DOHH2 (cell line): ENCODE data around the gene ALK.

Experiments used
- H3F3A ChIP-seq: fragments of 200-600 bp; sonication (generic), shearing (Covaris generic); 2 replicates; pipeline ENCODE4 v1.6.0; 2016; ENCODE audit warnings: antibody characterized with exemption, mild to moderate bottlenecking; ENCODE audit not compliant: control insufficient read depth, insufficient read depth
- H3K27ac ChIP-seq: fragments of 200-600 bp; sonication (generic); 2 replicates; pipeline ENCODE4 v1.5.1; 2014; ENCODE audit warnings: low read depth, mild to moderate bottlenecking, low read length, moderate library complexity
- H3K27me3 ChIP-seq: fragments of 200-600 bp; sonication (generic); 2 replicates; pipeline ENCODE4 v1.6.1; 2014; ENCODE audit warnings: mild to moderate bottlenecking, low read length, mixed read lengths; ENCODE audit not compliant: control insufficient read depth
- H3K36me3 ChIP-seq: fragments of 200-600 bp; sonication (generic); 2 replicates; pipeline ENCODE4 v1.6.1; 2014; ENCODE audit warnings: mild to moderate bottlenecking, low read length, moderate library complexity, mixed read lengths; ENCODE audit not compliant: control insufficient read depth
- H3K4me1 ChIP-seq: fragments of 200-600 bp; sonication (generic); 2 replicates; pipeline ENCODE4 v1.6.1; 2014; ENCODE audit warnings: mild to moderate bottlenecking, low read length, mixed read lengths; ENCODE audit not compliant: control insufficient read depth
- H3K4me2 ChIP-seq: fragments of 200-600 bp; sonication (generic); 2 replicates; pipeline ENCODE4 v1.6.0; 2014; ENCODE audit warnings: mild to moderate bottlenecking, low read length, moderate library complexity
- H3K4me3 ChIP-seq: fragments of 200-600 bp; sonication (generic); 2 replicates; pipeline ENCODE4 v1.5.1; 2014; ENCODE audit warnings: mild to moderate bottlenecking, low read length, mixed read lengths
- H3K79me2 ChIP-seq: fragments of 200-600 bp; sonication (generic); 2 replicates; pipeline ENCODE4 v1.6.1; 2014; ENCODE audit warnings: mild to moderate bottlenecking, low read length, mixed read lengths; ENCODE audit not compliant: control insufficient read depth
- H3K9me2 ChIP-seq: fragments of 200-600 bp; sonication (generic); replicated peaks from 2 replicates; pipeline ENCODE4 v1.6.1; 2014; ENCODE audit warnings: mild to moderate bottlenecking, low read length, mixed read lengths; ENCODE audit not compliant: control insufficient read depth
- H3K9me3 ChIP-seq: fragments of 200-600 bp; sonication (generic); 2 replicates; pipeline ENCODE4 v1.6.1; 2014; ENCODE audit warnings: antibody characterized with exemption, low read length, mixed read lengths; ENCODE audit not compliant: control insufficient read depth, insufficient read depth
- H4K20me1 ChIP-seq: fragments of 200-600 bp; sonication (generic); 2 replicates; pipeline ENCODE4 v1.6.0; 2014; ENCODE audit warnings: low read depth, mild to moderate bottlenecking, antibody characterized with exemption, low read length, moderate library complexity; ENCODE audit not compliant: control insufficient read depth, insufficient read depth
- EZH2phosphoT487 ChIP-seq: fragments of 200-600 bp; sonication (generic); IDR thresholded peaks from 2 replicates; pipeline ENCODE4 v1.6.1; 2017; ENCODE audit warnings: borderline replicate concordance, mild to moderate bottlenecking, antibody characterized with exemption, low read length, moderate library complexity, mixed read lengths
- TF ChIP-seq, protein P1 (sequence below): fragments of 200-600 bp; sonication (generic); IDR thresholded peaks from one replicate; pipeline ENCODE4 v1.5.1; 2014; ENCODE audit warnings: antibody characterized with exemption, mild to moderate bottlenecking, low read depth, low read length; ENCODE audit not compliant: poor library complexity, severe bottlenecking

ALK gene

DNA sequence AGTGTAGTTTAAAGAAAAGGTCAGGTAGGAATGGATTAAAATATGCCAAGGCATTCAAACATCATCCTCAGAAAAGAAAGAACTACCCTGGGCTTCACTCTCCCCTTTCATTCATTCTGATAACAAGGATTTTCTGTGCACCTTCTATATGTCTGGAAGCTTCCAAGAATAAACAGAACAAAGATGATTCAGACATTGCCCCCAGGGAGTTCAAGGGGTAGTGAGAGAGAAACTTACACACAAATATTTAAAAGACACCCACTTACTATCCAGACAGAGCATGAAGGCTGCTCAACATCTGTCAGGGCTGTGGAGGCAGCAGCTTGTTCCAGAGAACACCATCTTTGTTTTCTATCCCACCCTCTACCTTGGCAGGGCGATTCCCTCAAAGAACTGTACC lies 140.5 kb downstream of the ALK start:
- TF ChIP-seq, protein P1, sequence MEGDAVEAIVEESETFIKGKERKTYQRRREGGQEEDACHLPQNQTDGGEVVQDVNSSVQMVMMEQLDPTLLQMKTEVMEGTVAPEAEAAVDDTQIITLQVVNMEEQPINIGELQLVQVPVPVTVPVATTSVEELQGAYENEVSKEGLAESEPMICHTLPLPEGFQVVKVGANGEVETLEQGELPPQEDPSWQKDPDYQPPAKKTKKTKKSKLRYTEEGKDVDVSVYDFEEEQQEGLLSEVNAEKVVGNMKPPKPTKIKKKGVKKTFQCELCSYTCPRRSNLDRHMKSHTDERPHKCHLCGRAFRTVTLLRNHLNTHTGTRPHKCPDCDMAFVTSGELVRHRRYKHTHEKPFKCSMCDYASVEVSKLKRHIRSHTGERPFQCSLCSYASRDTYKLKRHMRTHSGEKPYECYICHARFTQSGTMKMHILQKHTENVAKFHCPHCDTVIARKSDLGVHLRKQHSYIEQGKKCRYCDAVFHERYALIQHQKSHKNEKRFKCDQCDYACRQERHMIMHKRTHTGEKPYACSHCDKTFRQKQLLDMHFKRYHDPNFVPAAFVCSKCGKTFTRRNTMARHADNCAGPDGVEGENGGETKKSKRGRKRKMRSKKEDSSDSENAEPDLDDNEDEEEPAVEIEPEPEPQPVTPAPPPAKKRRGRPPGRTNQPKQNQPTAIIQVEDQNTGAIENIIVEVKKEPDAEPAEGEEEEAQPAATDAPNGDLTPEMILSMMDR: no peak
- TF ChIP-seq EZH2phosphoT487: no peak
- H3K27ac ChIP-seq: no peak overlapping the region
- H3K9me3 ChIP-seq: no peaks in the 10 kb centered on the region
- no peak overlapping the region for H3K4me2 ChIP-seq
- H3K4me3 ChIP-seq: no peak overlapping the region
- H3K79me2 ChIP-seq: no peaks in the 10 kb centered on the region
- H3K4me1 ChIP-seq: no peaks in the 10 kb centered on the region
- H3K27me3 ChIP-seq: no peaks in the 10 kb centered on the region
- no peaks in the 10 kb centered on the region for H3K36me3 ChIP-seq
- no peaks in the 10 kb centered on the region for H4K20me1 ChIP-seq
- H3K9me2 ChIP-seq: no peaks in the 10 kb centered on the region
- no peaks in the 10 kb centered on the region for H3F3A ChIP-seq

DNA sequence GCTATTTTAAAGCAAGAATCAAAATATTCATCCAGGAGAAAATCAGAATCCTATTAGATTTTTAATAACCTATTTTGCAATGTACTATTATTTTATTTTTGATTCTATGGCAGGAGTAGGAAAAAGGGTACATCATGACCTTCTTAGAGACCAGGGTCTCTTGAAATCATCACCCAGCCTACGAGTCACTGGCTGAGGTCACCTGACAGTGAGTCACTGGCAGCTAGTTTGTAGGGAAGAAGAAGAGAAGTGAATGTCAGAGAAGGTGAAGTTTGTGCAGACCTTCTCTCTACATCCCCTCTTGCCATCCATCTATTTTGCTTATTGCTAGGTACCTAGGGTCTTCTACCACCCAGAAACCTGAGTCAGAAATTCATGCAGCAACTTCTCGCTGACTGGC lies 144.2 kb downstream of the ALK start:
- H3K36me3 ChIP-seq: no peaks in the 10 kb centered on the region
- H3K9me3 ChIP-seq: no peaks in the 10 kb centered on the region
- H3K4me1 ChIP-seq: no peaks in the 10 kb centered on the region
- TF ChIP-seq, protein P1: no peak
- TF ChIP-seq EZH2phosphoT487: no peak
- no peaks in the 10 kb centered on the region for H3K9me2 ChIP-seq
- H4K20me1 ChIP-seq: no peaks in the 10 kb centered on the region
- H3K79me2 ChIP-seq: no peaks in the 10 kb centered on the region
- no peaks in the 10 kb centered on the region for H3F3A ChIP-seq
- H3K27me3 ChIP-seq: no peaks in the 10 kb centered on the region
- H3K27ac ChIP-seq: no peak overlapping the region
- H3K4me3 ChIP-seq: no peak overlapping the region
- H3K4me2 ChIP-seq: no peak overlapping the region

DNA sequence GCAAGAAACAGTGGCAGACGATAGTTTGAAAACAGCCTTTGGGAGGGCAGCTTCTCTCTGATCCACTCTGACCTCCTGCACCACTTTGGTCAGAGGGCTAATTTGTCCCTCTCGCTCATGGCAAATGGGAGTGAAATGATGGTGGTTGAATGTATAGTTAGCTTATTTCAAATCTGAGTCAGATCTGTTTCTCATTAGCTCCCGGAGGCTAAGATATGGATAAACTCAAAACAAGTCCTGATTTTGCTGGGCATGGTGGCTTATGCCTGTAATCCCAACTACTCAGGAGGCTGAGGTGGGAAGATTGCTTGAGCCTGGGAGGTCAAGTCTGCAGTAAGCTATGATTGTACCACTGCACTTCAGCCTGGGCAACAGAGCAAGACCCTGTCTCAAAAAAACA lies 145.0 kb downstream of the ALK start:
- no peak overlapping the region for H3K27ac ChIP-seq
- TF ChIP-seq, protein P1: no peak
- no peak for TF ChIP-seq EZH2phosphoT487
- no peaks in the 10 kb centered on the region for H3K9me2 ChIP-seq

DNA sequence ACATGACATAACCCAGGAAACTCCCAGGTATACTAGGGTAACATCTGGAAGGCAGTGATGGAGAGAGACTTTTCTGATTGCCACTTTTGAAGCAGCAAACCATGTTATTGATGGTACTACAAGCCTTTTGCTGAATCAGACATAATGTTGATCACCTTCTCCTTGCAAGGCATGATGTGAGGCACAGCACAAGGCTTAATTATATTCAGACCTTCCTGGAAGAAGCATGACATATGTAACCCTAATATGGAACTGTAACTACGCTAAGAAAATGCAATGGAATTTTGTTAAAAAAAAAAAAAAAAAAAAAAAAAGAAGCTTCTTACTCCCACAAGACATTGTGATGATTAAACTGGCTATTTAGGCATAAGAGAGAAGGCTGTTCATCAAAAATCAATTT lies 145.4 kb downstream of the ALK start:
- TF ChIP-seq, protein P1: no peak
- no peak for TF ChIP-seq EZH2phosphoT487
- Histone ChIP-seq H3K4me1 (no peaks in the 10 kb centered on the region), H4K20me1 (no peaks in the 10 kb centered on the region), H3K4me2 (no peak overlapping the region), H3K9me3 (no peaks in the 10 kb centered on the region), H3K4me3 (no peak overlapping the region), H3K36me3 (no peaks in the 10 kb centered on the region), H3K9me2 (no peaks in the 10 kb centered on the region), H3K27ac (no peak overlapping the region), H3K79me2 (no peaks in the 10 kb centered on the region), H3K27me3 (no peaks in the 10 kb centered on the region), H3F3A (no peaks in the 10 kb centered on the region)

More for the DNA sequence above, 145.0 kb downstream of the ALK start:
- Histone ChIP-seq H3K27me3 (no peaks in the 10 kb centered on the region), H3K4me1 (no peaks in the 10 kb centered on the region), H3K4me3 (no peak overlapping the region), H3F3A (no peaks in the 10 kb centered on the region), H3K4me2 (no peak overlapping the region), H3K9me3 (no peaks in the 10 kb centered on the region), H3K36me3 (no peaks in the 10 kb centered on the region), H4K20me1 (no peaks in the 10 kb centered on the region), H3K79me2 (no peaks in the 10 kb centered on the region)
